Measurements from ENCODE around the gene PCDH9.

The PCDH9 gene

DNA sequence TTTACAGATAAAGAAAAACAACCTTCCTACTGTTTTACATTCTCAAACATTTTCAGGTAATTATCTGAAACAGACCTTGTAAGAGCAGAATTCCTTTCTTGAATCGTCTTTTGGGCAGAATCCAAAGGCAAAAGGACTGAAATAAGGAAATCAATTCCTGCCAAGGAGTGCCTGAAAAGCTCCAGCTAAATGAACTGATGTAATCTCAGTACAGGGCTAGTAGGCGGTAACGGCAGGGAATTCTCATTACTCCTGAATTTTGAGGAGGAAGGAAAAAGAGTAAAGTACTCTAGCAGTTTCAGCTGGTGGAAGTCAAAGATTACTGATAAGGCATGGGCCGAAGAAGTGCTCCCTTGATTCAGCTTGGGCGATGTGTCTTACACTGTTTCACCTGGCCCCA, 168.4 kb downstream of the PCDH9 start:
- TF ChIP-seq, protein P1, sequence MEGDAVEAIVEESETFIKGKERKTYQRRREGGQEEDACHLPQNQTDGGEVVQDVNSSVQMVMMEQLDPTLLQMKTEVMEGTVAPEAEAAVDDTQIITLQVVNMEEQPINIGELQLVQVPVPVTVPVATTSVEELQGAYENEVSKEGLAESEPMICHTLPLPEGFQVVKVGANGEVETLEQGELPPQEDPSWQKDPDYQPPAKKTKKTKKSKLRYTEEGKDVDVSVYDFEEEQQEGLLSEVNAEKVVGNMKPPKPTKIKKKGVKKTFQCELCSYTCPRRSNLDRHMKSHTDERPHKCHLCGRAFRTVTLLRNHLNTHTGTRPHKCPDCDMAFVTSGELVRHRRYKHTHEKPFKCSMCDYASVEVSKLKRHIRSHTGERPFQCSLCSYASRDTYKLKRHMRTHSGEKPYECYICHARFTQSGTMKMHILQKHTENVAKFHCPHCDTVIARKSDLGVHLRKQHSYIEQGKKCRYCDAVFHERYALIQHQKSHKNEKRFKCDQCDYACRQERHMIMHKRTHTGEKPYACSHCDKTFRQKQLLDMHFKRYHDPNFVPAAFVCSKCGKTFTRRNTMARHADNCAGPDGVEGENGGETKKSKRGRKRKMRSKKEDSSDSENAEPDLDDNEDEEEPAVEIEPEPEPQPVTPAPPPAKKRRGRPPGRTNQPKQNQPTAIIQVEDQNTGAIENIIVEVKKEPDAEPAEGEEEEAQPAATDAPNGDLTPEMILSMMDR (IDR thresholded peaks at IDR 0.05; ENCODE audit: extremely low read depth, missing control alignments): no peak
- DNase-seq (ENCODE audit: low spot score): no peak

DNA sequence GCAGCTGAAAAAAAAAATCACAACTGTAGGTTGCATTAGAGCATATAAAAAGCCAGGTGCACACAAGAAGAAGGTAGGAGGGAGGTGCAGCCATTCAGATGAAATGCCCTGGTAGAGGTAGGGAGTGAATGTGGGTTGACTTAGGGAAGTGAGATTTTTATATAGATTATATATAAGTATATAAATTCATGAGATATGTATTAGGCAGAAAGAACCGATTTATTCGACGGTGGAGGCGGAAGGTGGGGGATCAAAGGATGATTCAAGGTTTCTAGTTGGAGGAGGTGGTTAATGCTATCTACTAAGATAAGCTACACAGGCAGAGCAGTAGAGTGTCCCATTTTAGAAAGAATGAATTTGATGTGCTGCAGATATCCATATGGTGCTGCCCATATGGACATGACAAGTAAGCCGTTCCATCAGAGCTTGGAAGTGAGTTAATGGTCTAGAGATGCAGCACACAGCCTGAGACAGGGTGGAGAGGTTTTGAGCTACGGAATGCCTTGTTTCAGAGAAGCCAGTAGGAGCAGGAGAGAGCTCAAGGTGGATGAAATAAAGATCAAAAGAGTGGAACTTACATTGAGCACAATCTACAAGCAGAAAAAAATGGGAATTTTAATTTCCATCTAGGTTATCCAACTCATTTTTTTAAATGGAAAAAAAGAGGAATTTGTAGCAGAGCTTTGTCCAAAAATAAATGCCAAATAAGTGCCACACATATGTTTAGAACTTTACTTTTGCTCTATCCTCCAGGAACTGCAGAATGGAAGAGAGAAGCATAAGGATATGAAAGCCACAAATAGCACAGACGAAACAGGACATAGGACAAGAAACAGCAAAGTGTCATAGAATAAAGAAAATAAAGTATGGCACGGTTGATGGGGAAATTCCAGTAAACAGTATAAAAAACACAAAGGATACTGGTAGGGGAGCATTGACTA, 177.3 kb downstream of the PCDH9 start:
- DNase-seq (ENCODE audit: low spot score): no peak
- TF ChIP-seq, protein P1 (IDR thresholded peaks at IDR 0.05; ENCODE audit: extremely low read depth, missing control alignments): no peak

DNA sequence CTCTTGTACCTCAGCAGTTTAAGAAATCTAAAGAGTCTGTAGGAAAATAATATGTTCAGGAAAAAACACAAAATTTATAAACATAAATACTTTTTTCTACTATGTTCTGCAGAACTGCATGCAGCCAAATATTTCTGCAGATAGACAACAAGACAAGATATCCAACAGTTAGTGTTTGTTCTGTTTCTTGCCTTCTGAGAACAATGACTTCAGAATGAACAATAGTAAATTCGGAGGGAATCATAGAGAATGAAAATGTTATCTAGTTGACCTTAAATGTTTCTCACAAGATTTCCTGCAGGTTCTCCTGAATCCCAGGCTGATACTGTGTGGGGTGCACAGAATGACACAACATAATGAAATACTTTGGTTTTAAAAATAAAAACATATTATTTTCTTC, 180.4 kb downstream of the PCDH9 start:
- no peak for DNase-seq (ENCODE audit: low spot score)
- TF ChIP-seq, protein P1 (IDR thresholded peaks at IDR 0.05; ENCODE audit: extremely low read depth, missing control alignments): no peak

DNA sequence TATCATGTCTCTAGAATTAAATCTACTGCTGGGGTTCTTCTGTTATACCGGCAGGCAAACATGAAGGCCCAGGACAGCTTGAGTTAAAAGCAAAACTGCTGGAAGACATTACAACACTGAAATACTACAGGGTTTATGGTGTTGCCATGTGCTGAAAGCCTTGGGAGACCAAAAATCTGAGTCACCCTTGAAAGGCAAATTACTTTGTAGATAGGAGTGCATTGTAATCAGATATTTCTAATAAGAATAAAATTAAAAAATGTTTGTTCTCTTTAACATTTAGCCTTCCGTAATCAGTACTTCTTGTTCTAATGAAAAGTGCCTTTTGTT, 181.3 kb downstream of the PCDH9 start:
- TF ChIP-seq, protein P1 (IDR thresholded peaks at IDR 0.05; ENCODE audit: extremely low read depth, missing control alignments): no peak
- DNase-seq (ENCODE audit: low spot score): no peak

DNA sequence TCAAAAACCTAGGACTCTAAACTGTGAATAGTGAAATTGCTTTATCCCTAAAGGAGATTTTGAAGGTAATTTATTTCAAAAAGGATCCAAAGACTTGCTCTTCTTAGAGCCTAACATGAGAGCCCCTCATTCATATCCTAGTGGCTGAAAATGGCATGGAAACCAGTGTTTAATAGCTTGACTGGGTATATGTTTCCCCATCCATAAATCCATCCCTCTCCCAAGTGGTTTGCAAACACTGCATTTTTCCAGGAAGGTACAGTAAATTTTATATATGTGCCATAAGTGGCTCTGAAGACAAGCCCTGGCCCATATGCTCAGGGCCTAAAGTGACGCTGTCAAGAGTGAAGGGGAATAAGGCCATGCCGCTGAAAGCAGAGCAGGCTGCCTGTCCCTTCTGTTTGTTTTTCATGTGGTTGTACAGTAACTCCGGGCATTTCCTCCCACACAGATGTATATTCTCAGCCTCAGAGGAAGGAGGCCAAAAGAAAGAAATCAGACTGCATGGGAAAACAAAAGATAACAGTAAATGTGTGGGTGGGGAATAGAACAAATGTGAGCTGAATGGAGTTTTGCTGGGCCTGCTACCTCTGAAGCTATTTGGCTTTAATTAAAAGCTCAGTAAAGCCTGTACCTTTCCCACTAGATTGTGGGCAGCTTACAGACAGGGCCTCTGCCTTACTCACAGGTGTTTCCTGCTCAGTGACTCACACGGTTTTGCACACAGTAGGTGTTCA, 181.9 kb downstream of the PCDH9 start:
- TF ChIP-seq, protein P1 (IDR thresholded peaks at IDR 0.05; ENCODE audit: extremely low read depth, missing control alignments): no peak

DNA sequence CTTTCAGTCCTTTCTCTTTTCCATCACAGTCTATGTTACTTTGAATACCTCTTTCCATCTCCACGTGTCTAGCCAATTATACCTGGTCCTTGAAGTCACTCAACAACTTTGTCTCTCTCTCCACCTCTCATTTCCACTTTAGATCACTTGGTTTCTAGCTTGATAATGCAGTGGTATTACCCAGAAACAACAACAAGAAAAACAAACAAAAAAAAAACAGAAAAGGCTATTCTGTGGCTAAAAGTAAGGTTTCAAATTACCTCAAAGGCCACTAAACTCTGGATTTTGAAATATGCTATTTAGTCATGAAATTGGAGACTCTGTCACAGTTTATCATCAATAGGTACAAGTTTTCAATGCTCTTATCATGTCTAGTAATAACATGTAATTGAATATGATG, 184.8 kb downstream of the PCDH9 start:
- DNase-seq (ENCODE audit: low spot score): no peak
- TF ChIP-seq, protein P1 (IDR thresholded peaks at IDR 0.05; ENCODE audit: extremely low read depth, missing control alignments): no peak

More for the DNA sequence above, 181.9 kb downstream of the PCDH9 start:
- DNase-seq (ENCODE audit: low spot score): peak; percentile 18

DNA sequence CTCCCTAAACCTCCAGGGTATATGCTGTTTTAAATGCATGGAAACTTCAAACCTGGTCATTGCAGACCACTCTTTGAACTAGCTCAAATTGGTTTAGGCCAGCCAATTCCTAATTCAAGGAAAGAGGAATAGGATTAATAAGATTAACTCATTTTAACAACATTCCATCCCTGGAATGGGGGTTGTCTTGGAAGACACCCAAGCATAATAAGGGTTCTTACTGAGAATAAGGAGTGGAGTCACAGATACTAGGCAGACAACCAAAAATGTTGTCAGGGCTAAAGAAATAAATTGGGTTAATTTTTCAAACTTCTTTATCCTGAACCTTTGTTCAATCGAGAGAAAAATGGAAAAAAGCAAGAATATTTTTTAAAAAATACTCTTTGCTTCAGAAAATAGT, 186.2 kb downstream of the PCDH9 start:
- TF ChIP-seq, protein P1 (IDR thresholded peaks at IDR 0.05; ENCODE audit: extremely low read depth, missing control alignments): no peak
- no peak for DNase-seq (ENCODE audit: low spot score)

Data from GM20000 (cell line).